CD4-positive, alpha-beta T cell (primary cell): ENCODE data around the gene BCAR3. TPM values are rescaled to one million over a fixed set of nuclear protein-coding genes. Genes with fewer than 3 reads are reported as not detected.

Experiments used
- ATAC-seq: fragments of 200-7000 bp; cut with Tn5 transposase; one replicate; pipeline ENCODE4 v1.10.0; 2022; ENCODE audit warnings: mild to moderate bottlenecking; ENCODE audit not compliant: poor library complexity
- CTCF ChIA-PET: fragments of 350-600 bp; sonication (Branson Sonifier 250); formaldehyde crosslinking; loops from one replicate; lab custom pipeline; 2021; ENCODE audit warnings: antibody characterized with exemption, inconsistent platforms; lab: Charles Lee
- POLR2A ChIA-PET: fragments of 350-600 bp; sonication (Branson Sonifier 250); formaldehyde crosslinking; loops from one replicate; lab custom pipeline; 2021; ENCODE audit warnings: antibody characterized with exemption, inconsistent platforms; lab: Charles Lee
- DNase-seq, 14 experiments: peaks; one replicate each; pipeline ENCODE4 v3.0.0-alpha.2; 2013 to 2020; ENCODE audit warnings: mixed read lengths in 2 of 14
- H3K27ac ChIP-seq, 2 donors: one replicate each; pipeline versions ENCODE4 v1.5.1 to v1.7.0; 2013; ENCODE audit warnings: low read length in 2 of 2, low read depth in 1 of 2, mild to moderate bottlenecking in 1 of 2
- H3K27me3 ChIP-seq, 2 experiments: 1 replicate in 1 of 2; 2 replicates in 1 of 2; pipeline versions ENCODE4 v1.6.1 to v1.7.0; 2013; ENCODE audit warnings: low read length in 2 of 2, control low read depth in 1 of 2, mild to moderate bottlenecking in 1 of 2, moderate library complexity in 1 of 2; ENCODE audit not compliant: insufficient read depth in 2 of 2, control insufficient read depth in 1 of 2
- H3K36me3 ChIP-seq: one replicate; pipeline ENCODE4 v1.6.1; 2013; ENCODE audit warnings: low read length, control low read depth; ENCODE audit not compliant: insufficient read depth
- H3K4me1 ChIP-seq: one replicate; pipeline ENCODE4 v1.6.1; 2013; ENCODE audit warnings: low read length, control low read depth; ENCODE audit not compliant: insufficient read depth
- H3K4me3 ChIP-seq: one replicate; pipeline ENCODE4 v1.5.1; 2013; ENCODE audit warnings: mild to moderate bottlenecking, low read length, moderate library complexity
- H3K9me3 ChIP-seq, 2 experiments: 1 replicate in 1 of 2; 2 replicates in 1 of 2; pipeline versions ENCODE4 v1.6.1 to v1.7.0; 2013; ENCODE audit warnings: low read length in 2 of 2, mild to moderate bottlenecking in 2 of 2, control low read depth in 1 of 2, moderate library complexity in 1 of 2; ENCODE audit not compliant: control insufficient read depth in 1 of 2, insufficient read depth in 1 of 2
- H3K27ac Mint-ChIP-seq: one replicate; pipeline ENCODE4 v1.8.0; 2020; ENCODE audit warnings: mixed read lengths
- H3K27me3 Mint-ChIP-seq: one replicate; pipeline ENCODE4 v1.8.0; 2021; ENCODE audit warnings: mixed read lengths
- H3K36me3 Mint-ChIP-seq: one replicate; pipeline ENCODE4 v1.8.0; 2021; ENCODE audit warnings: low read depth, mixed read lengths
- H3K4me1 Mint-ChIP-seq: one replicate; pipeline ENCODE4 v1.8.0; 2021; ENCODE audit warnings: low read depth, mixed read lengths
- H3K4me3 Mint-ChIP-seq: one replicate; pipeline ENCODE4 v1.8.0; 2020; ENCODE audit warnings: mild to moderate bottlenecking, mixed read lengths
- H3K9me3 Mint-ChIP-seq: one replicate; pipeline ENCODE4 v1.8.0; 2020; ENCODE audit warnings: mixed read lengths
- intact Hi-C, 2 experiments: fragments of 100-400 bp; cut with DNase I in 1 of 2; cut with micrococcal nuclease in 1 of 2; formaldehyde crosslinking; loops; one replicate each; pipeline versions ENCODE4 v1.15.1 to v1.9.0; 2023 to 2025; cut with DNase I, micrococcal nuclease
- total RNA-seq, 174 experiments: library from RNA in 2 of 174; stranded (reverse) in 2 of 174; gene quantifications; one replicate each; pipeline ENCODE4 v1.2.3 and lab custom pipeline; 2021 to 2026
- TF ChIP-seq, protein P1 (sequence below): fragments of 200-600 bp; IDR thresholded peaks from one replicate; pipeline ENCODE4 v1.8.0; 2022; ENCODE audit warnings: antibody characterized with exemption, mild to moderate bottlenecking

The BCAR3 gene
- total RNA-seq, 2 experiments from 2014 or later = 0.47 to 0.92 TPM

DNA sequence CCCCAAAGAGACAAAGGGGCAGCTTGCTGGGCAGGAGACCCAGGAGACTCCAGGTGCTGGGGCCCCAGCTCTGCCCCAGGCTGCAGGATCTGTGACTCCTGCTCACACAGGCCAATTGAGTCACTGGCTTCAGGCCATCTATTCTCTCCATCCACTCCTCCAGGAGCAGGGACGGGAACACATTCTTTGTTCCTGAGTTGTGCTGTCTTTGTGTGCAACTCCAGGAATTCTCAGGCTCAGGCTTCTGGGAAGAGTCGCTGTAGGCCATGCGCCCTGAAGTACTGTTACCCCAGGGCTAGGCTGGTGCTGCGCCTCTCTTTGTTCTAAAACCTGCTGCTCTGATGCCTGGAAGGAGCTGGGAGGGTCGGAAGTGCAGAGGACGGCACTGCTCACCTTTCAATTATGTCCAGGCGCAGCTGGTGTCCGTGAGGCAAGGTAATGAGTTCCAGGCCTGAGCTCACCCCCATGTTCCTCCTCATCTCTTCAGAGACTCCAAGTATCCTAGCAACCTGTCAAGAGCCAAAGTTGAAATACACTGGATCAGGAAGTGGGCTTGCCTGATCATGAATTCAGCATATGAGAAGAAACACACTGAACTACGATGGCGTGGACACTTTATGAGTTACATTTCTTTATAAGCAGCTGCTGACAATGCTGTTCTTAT, 105.9 kb downstream of the BCAR3 start:
- no peaks in the 10 kb centered on the region for H3K27me3 ChIP-seq
- ChIA-PET POLR2A (no interaction called here), CTCF (no interaction called here)
- ATAC-seq = no peak
- no peak overlapping the region for H3K27ac Mint-ChIP-seq
- no peaks in the 10 kb centered on the region for H3K4me1 Mint-ChIP-seq
- H3K27me3 Mint-ChIP-seq = no peaks in the 10 kb centered on the region
- no peak overlapping the region for H3K27ac ChIP-seq
- no peaks in the 10 kb centered on the region for H3K9me3 Mint-ChIP-seq
- no peak overlapping the region for H3K4me3 Mint-ChIP-seq
- no peaks in the 10 kb centered on the region for H3K4me1 ChIP-seq
- H3K9me3 ChIP-seq = no peaks in the 10 kb centered on the region
- DNase-seq = no peak
- H3K4me3 ChIP-seq = no peak overlapping the region
- H3K36me3 Mint-ChIP-seq = no peaks in the 10 kb centered on the region
- intact Hi-C loops = no loop called here
- TF ChIP-seq, protein P1, sequence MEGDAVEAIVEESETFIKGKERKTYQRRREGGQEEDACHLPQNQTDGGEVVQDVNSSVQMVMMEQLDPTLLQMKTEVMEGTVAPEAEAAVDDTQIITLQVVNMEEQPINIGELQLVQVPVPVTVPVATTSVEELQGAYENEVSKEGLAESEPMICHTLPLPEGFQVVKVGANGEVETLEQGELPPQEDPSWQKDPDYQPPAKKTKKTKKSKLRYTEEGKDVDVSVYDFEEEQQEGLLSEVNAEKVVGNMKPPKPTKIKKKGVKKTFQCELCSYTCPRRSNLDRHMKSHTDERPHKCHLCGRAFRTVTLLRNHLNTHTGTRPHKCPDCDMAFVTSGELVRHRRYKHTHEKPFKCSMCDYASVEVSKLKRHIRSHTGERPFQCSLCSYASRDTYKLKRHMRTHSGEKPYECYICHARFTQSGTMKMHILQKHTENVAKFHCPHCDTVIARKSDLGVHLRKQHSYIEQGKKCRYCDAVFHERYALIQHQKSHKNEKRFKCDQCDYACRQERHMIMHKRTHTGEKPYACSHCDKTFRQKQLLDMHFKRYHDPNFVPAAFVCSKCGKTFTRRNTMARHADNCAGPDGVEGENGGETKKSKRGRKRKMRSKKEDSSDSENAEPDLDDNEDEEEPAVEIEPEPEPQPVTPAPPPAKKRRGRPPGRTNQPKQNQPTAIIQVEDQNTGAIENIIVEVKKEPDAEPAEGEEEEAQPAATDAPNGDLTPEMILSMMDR = no peak
- no peaks in the 10 kb centered on the region for H3K36me3 ChIP-seq

DNA sequence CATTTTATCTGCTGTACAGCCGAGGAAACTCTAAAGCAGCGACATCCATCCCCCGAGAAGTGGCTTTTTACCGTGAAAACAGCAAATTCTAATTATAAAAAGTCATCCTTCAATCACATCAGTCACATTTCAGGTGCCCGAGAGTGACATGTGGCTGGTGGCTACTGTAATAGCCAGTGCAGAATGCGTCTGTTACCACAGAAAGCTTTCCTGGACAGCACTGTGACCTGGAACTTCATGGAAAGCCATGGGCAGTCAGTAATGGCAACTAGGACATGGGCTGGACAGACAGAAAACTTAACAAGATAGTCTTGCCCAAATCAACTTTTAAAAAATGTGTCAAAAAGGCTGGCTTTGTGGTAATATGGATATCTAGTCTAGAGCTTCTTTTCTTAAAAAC, 106.6 kb downstream of the BCAR3 start:
- no peak overlapping the region for H3K27ac ChIP-seq
- intact Hi-C loops = no loop called here
- no peaks in the 10 kb centered on the region for H3K27me3 Mint-ChIP-seq
- H3K4me1 Mint-ChIP-seq = no peaks in the 10 kb centered on the region
- H3K4me3 ChIP-seq = no peak overlapping the region
- no peaks in the 10 kb centered on the region for H3K36me3 ChIP-seq
- H3K27me3 ChIP-seq = no peaks in the 10 kb centered on the region
- H3K9me3 Mint-ChIP-seq = no peaks in the 10 kb centered on the region
- H3K9me3 ChIP-seq = no peaks in the 10 kb centered on the region
- H3K4me1 ChIP-seq = no peaks in the 10 kb centered on the region
- CTCF ChIA-PET = no interaction called here
- DNase-seq (no peak), ATAC-seq (no peak)
- POLR2A ChIA-PET = no interaction called here
- TF ChIP-seq, protein P1 = no peak
- H3K27ac Mint-ChIP-seq = no peak overlapping the region
- no peaks in the 10 kb centered on the region for H3K36me3 Mint-ChIP-seq
- no peak overlapping the region for H3K4me3 Mint-ChIP-seq

DNA sequence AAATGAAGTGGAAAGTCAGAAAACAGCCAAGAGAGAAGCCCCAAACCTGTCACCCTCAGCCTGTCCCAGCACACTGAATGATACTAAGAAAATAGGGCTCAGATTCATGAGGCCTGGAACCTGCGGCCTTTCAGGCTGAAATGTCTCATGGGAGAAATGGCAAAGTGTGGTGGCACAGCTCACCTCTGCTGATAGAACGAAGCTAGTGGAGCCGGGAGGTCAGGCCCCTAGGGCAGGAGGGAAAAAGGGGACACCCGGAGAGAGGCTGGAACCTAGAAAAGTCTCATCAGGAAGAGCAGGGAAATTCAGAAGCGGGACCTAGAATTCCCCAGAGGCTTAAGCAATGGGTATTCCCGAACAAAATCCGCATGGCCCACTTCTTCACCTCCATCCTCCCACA, 107.1 kb downstream of the BCAR3 start:
- ChIA-PET CTCF (no interaction called here), POLR2A (no interaction called here)
- H3K27me3 Mint-ChIP-seq = no peaks in the 10 kb centered on the region
- Histone ChIP-seq H3K27me3 (no peaks in the 10 kb centered on the region), H3K27ac (no peak overlapping the region), H3K9me3 (no peaks in the 10 kb centered on the region), H3K4me3 (no peak overlapping the region), H3K4me1 (no peaks in the 10 kb centered on the region), H3K36me3 (no peaks in the 10 kb centered on the region)
- no peak overlapping the region for H3K4me3 Mint-ChIP-seq
- H3K4me1 Mint-ChIP-seq = no peaks in the 10 kb centered on the region
- no peaks in the 10 kb centered on the region for H3K9me3 Mint-ChIP-seq
- no peaks in the 10 kb centered on the region for H3K36me3 Mint-ChIP-seq
- ATAC-seq = no peak
- DNase-seq = no peak
- no peak overlapping the region for H3K27ac Mint-ChIP-seq
- intact Hi-C loops = no loop called here
- TF ChIP-seq, protein P1 = no peak
